Measurements from ENCODE around the gene GLE1. TPM values are rescaled to one million over a fixed set of nuclear protein-coding genes. Genes with fewer than 3 reads are reported as not detected.
A peak's percentile ranks its signal among the peaks of the same experiment; 100 is the strongest.
"Not testable (repeated sequence)": the region's sequence is repeated elsewhere in the genome, so short reads cannot be mapped to it uniquely, and the experiment has no call there.

Gene GLE1
- total and polyA plus RNA-seq, 12 donors: 10.5 to 24.5 (median 19.4) TPM

- WGBS, 2 donors: 89 to 92% methylated on average over 2 of the region's 2 CpGs
These were observed 71.4 kb downstream of the GLE1 start for GRCh38 chr9:128575916-128576315.

DNA sequence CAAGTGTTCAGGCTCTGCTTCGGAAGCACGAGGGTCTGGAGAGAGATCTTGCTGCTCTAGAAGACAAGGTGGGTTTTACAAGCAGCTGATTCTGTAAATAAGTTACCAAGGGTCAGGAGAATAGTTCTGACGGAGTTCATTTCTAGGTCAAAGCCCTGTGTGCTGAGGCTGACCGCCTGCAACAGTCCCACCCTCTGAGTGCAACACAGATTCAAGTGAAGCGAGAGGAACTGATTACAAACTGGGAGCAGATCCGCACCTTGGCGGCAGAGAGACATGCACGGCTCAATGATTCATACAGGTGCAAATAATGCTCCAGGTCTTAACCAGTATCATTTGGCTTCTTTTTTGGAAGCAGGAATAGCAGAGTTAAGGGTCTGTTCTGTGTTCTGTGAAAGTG lies 72.7 kb downstream of the GLE1 start:
- WGBS, 2 donors: 92 to 95% methylated on average over 8 of the region's 8 CpGs
- intact Hi-C loops (cut with DNase I): loop anchor here in 1 of 10 donors (10.0 kb wide), 1 partner anchor 62 kb away; no protein-coding TSS in a partner anchor
- peaks cover 24 to 100% (median 90%) of the 10 kb centered on the region in 9 donors for H3K36me3 ChIP-seq
- DNase-seq: no peak
- H3K9me3 ChIP-seq: no peaks in the 10 kb centered on the region
- H3K4me3 ChIP-seq: no peak overlapping the region
- TF ChIP-seq, protein P1, sequence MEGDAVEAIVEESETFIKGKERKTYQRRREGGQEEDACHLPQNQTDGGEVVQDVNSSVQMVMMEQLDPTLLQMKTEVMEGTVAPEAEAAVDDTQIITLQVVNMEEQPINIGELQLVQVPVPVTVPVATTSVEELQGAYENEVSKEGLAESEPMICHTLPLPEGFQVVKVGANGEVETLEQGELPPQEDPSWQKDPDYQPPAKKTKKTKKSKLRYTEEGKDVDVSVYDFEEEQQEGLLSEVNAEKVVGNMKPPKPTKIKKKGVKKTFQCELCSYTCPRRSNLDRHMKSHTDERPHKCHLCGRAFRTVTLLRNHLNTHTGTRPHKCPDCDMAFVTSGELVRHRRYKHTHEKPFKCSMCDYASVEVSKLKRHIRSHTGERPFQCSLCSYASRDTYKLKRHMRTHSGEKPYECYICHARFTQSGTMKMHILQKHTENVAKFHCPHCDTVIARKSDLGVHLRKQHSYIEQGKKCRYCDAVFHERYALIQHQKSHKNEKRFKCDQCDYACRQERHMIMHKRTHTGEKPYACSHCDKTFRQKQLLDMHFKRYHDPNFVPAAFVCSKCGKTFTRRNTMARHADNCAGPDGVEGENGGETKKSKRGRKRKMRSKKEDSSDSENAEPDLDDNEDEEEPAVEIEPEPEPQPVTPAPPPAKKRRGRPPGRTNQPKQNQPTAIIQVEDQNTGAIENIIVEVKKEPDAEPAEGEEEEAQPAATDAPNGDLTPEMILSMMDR (IDR thresholded peaks at IDR 0.05): no peak
- no peaks in the 10 kb centered on the region for H3K27me3 ChIP-seq
- no peak for ATAC-seq
- H3K4me1 ChIP-seq: peaks cover 0 to 25% (median 13%) of the 10 kb centered on the region in 9 donors
- no peak overlapping the region for H3K27ac ChIP-seq

More at GRCh38 chr9:128575916-128576315, 71.4 kb downstream of the GLE1 start:
- no peaks in the 10 kb centered on the region for H3K9me3 ChIP-seq
- DNase-seq: no peak
- peak overlapping the region in 5 of 10 donors; percentile 5 to 61 (median 49) for H3K27ac ChIP-seq
- H3K36me3 ChIP-seq: peaks cover 21 to 100% (median 77%) of the 10 kb centered on the region in 9 donors
- no peak for ATAC-seq
- no peaks in the 10 kb centered on the region for H3K27me3 ChIP-seq
- intact Hi-C loops (cut with DNase I): loop anchor here in 1 of 10 donors (10.0 kb wide), 1 partner anchor 61 kb away; no protein-coding TSS in a partner anchor
- peaks cover 0 to 25% (median 13%) of the 10 kb centered on the region in 9 donors for H3K4me1 ChIP-seq
- TF ChIP-seq, protein P1 (IDR thresholded peaks at IDR 0.05): no peak
- H3K4me3 ChIP-seq: no peak overlapping the region

- ATAC-seq: no peak
- DNase-seq: no peak
- TF ChIP-seq, protein P1 (IDR thresholded peaks at IDR 0.05): no peak
- intact Hi-C loops (cut with DNase I): loop anchor here in 1 of 10 donors (10.0 kb wide), 1 partner anchor 64 kb away; no protein-coding TSS in a partner anchor
- Histone ChIP-seq H3K4me3 (no peak overlapping the region), H3K36me3 (peaks cover 29 to 100% (median 98%) of the 10 kb centered on the region in 9 donors), H3K27ac (no peak overlapping the region), H3K4me1 (peaks cover 0 to 21% (median 13%) of the 10 kb centered on the region in 9 donors), H3K9me3 (no peaks in the 10 kb centered on the region), H3K27me3 (no peaks in the 10 kb centered on the region)
- 96 to 100% methylated on average over 1 of the region's 1 CpG for WGBS, 2 donors
These were observed 74.7 kb downstream of the GLE1 start for GRCh38 chr9:128579194-128579593.

GRCh38 chr9:128580731-128581130 lies 76.2 kb downstream of the GLE1 start:
- Histone ChIP-seq H3K4me3 (no peak overlapping the region), H3K27me3 (no peaks in the 10 kb centered on the region), H3K4me1 (peaks cover 0 to 7% (median 4%) of the 10 kb centered on the region in 9 donors), H3K36me3 (peaks cover 36 to 100% (median 96%) of the 10 kb centered on the region in 9 donors), H3K27ac (no peak overlapping the region), H3K9me3 (no peaks in the 10 kb centered on the region)
- WGBS, 2 donors: 90 to 95% methylated on average over 10 of the region's 10 CpGs
- TF ChIP-seq, protein P1 (IDR thresholded peaks at IDR 0.05): no peak
- no peak for ATAC-seq
- intact Hi-C loops (cut with DNase I): loop anchor here in 3 of 10 donors (5.0 to 10.0 kb wide), 2 partner anchors 37 to 56 kb away; no protein-coding TSS in a partner anchor
- DNase-seq: no peak

DNA sequence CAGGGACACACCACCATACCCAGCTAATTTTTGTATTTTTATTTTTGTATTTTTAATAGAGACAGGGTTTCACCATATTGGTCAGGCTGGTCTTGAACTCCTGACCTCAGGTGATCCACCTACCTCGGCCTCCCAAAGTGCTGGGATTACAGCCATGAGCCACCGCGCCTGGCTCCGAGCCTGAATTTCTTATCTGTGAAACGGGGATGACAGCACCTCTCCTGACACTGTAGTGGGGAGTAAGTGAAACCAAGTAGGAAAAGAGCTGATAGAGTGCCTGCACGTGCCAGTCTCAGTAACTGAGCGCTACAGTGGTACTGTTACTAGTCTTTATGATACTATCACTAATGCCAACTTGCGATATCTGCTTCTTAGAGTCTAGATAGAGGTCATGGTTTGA lies 80.6 kb downstream of the GLE1 start:
- H3K27me3 ChIP-seq, H3K4me3 ChIP-seq, H3K4me1 ChIP-seq, H3K9me3 ChIP-seq: not testable (repeated sequence)
- Histone ChIP-seq H3K27ac (peak overlapping the region in 1 of 10 donors; percentile 12), H3K36me3 (peaks cover 24 to 100% (median 94%) of the 10 kb centered on the region in 9 donors)
- intact Hi-C loops (cut with DNase I): loop anchor here in 1 of 10 donors (10.0 kb wide), 1 partner anchor 60 kb away; no protein-coding TSS in a partner anchor
- WGBS, 2 donors: 43 to 50% methylated on average over 8 of the region's 8 CpGs
- ATAC-seq (peak; percentile 48 to 88 (median 82)), DNase-seq (peak; percentile 36 to 52)

- 90 to 95% methylated on average over 11 of the region's 11 CpGs for WGBS, 2 donors
- peaks cover 17 to 100% (median 95%) of the 10 kb centered on the region in 9 donors for H3K36me3 ChIP-seq
- ATAC-seq, H3K9me3 ChIP-seq, H3K4me3 ChIP-seq, H3K27ac ChIP-seq, DNase-seq, H3K4me1 ChIP-seq, H3K27me3 ChIP-seq: not testable (repeated sequence)
- intact Hi-C loops (cut with DNase I): loop anchor here in 1 of 10 donors (10.0 kb wide), 1 partner anchor 62 kb away; no protein-coding TSS in a partner anchor
These were observed 82.4 kb downstream of the GLE1 start for GRCh38 chr9:128586934-128587333.

Measured in heart right ventricle (tissue), 16 donors.